HepG2 (cell line): ENCODE results near the gene LEPROT.

ENCODE experiments used
- ARID2 ChIP-seq: sonication (generic); formaldehyde crosslinking; IDR thresholded peaks from 2 replicates; pipeline ENCODE4 v1.8.1; 2022; ENCODE audit warnings: mild to moderate bottlenecking, missing genetic modification reagents, borderline replicate concordance
- CHD2 ChIP-seq: IDR thresholded peaks from 2 replicates; pipeline ENCODE4 v1.6.1; 2011; ENCODE audit warnings: low read depth, low read length, improper control_type of control experiment
- CTCF ChIP-seq: sonication (generic); formaldehyde crosslinking; IDR thresholded peaks from 2 replicates; pipeline ENCODE4 v1.5.0; 2020; ENCODE audit warnings: mild to moderate bottlenecking, missing genetic modification reagents, moderate library complexity
- NFRKB ChIP-seq: fragments of 450-650 bp; IDR thresholded peaks from 2 replicates; pipeline ENCODE4 v1.6.1; 2017
- NFYB ChIP-seq: sonication (generic); formaldehyde crosslinking; IDR thresholded peaks from 2 replicates; pipeline ENCODE4 v1.4.0; 2020; ENCODE audit warnings: missing genetic modification reagents
- ZBTB37 ChIP-seq: sonication (generic); formaldehyde crosslinking; IDR thresholded peaks from 2 replicates; pipeline ENCODE4 v1.4.0; 2020; ENCODE audit warnings: mild to moderate bottlenecking, missing genetic modification reagents
- ZNF878 ChIP-seq: sonication (generic); formaldehyde crosslinking; IDR thresholded peaks from 2 replicates; pipeline ENCODE4 v1.8.1; 2023; ENCODE audit warnings: mild to moderate bottlenecking, missing genetic modification reagents, moderate library complexity
- TF ChIP-seq, protein P1 (sequence below): sonication (generic); formaldehyde crosslinking; IDR thresholded peaks from 2 replicates; pipeline ENCODE4 v1.5.0; 2020; ENCODE audit warnings: missing genetic modification reagents, mild to moderate bottlenecking, borderline replicate concordance
- TF ChIP-seq, protein P2 (sequence below): sonication (generic); formaldehyde crosslinking; IDR thresholded peaks from 2 replicates; pipeline ENCODE4 v1.4.0; 2020; ENCODE audit warnings: missing genetic modification reagents, borderline replicate concordance
- TF ChIP-seq, protein P3 (sequence below): IDR thresholded peaks from 2 replicates; pipeline ENCODE4 v1.6.1; 2016; ENCODE audit warnings: control low read depth
- TF ChIP-seq, protein P4 (sequence below): sonication (generic); formaldehyde crosslinking; IDR thresholded peaks from 2 replicates; pipeline ENCODE4 v1.4.0; 2020; ENCODE audit warnings: low read depth, mild to moderate bottlenecking, missing genetic modification reagents
- TF ChIP-seq, protein P5 (sequence below): IDR thresholded peaks from 2 replicates; pipeline ENCODE4 v1.6.1; 2016; ENCODE audit warnings: low read depth, control low read depth

DNA sequence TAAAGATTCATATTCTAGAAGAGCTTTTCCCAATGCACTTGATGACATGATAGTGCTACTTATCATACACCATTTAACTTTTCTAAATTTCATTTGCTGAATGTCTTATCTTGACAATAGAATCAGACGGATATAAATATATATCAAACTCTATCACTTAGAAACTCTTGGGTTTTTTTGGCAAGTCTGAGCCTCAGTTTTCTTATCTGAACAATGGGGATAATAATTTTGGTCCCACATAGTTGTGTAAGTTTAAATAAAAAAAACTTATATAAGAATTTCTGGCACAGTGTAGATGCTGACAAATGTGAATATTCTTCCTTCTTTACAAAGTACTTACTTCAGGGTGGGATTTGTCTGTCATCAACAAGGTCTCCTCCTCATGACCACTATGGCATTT lies 21.5 kb upstream of the LEPROT start:
- TF ChIP-seq, protein P1, sequence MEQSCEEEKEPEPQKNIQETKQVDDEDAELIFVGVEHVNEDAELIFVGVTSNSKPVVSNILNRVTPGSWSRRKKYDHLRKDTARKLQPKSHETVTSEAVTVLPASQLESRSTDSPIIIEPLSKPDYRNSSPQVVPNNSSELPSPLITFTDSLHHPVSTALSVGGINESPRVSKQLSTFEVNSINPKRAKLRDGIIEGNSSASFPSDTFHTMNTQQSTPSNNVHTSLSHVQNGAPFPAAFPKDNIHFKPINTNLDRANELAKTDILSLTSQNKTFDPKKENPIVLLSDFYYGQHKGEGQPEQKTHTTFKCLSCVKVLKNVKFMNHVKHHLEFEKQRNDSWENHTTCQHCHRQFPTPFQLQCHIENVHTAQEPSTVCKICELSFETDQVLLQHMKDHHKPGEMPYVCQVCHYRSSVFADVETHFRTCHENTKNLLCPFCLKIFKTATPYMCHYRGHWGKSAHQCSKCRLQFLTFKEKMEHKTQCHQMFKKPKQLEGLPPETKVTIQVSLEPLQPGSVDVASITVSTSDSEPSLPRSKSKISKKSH (CRISPR knock-in tag), result no peak
- TF ChIP-seq ZNF878 (CRISPR knock-in tag), result no peak
- TF ChIP-seq NFRKB, result no peak
- no peak for TF ChIP-seq CTCF (CRISPR knock-in tag)
- TF ChIP-seq, protein P2, sequence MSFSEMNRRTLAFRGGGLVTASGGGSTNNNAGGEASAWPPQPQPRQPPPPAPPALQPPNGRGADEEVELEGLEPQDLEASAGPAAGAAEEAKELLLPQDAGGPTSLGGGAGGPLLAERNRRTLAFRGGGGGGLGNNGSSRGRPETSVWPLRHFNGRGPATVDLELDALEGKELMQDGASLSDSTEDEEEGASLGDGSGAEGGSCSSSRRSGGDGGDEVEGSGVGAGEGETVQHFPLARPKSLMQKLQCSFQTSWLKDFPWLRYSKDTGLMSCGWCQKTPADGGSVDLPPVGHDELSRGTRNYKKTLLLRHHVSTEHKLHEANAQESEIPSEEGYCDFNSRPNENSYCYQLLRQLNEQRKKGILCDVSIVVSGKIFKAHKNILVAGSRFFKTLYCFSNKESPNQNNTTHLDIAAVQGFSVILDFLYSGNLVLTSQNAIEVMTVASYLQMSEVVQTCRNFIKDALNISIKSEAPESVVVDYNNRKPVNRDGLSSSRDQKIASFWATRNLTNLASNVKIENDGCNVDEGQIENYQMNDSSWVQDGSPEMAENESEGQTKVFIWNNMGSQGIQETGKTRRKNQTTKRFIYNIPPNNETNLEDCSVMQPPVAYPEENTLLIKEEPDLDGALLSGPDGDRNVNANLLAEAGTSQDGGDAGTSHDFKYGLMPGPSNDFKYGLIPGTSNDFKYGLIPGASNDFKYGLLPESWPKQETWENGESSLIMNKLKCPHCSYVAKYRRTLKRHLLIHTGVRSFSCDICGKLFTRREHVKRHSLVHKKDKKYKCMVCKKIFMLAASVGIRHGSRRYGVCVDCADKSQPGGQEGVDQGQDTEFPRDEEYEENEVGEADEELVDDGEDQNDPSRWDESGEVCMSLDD (CRISPR knock-in tag), result no peak
- TF ChIP-seq ARID2 (CRISPR knock-in tag), result no peak
- no peak for TF ChIP-seq CHD2
- TF ChIP-seq, protein P3, sequence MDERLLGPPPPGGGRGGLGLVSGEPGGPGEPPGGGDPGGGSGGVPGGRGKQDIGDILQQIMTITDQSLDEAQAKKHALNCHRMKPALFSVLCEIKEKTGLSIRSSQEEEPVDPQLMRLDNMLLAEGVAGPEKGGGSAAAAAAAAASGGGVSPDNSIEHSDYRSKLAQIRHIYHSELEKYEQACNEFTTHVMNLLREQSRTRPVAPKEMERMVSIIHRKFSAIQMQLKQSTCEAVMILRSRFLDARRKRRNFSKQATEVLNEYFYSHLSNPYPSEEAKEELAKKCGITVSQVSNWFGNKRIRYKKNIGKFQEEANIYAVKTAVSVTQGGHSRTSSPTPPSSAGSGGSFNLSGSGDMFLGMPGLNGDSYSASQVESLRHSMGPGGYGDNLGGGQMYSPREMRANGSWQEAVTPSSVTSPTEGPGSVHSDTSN (CRISPR knock-in tag), result no peak
- TF ChIP-seq, protein P4, sequence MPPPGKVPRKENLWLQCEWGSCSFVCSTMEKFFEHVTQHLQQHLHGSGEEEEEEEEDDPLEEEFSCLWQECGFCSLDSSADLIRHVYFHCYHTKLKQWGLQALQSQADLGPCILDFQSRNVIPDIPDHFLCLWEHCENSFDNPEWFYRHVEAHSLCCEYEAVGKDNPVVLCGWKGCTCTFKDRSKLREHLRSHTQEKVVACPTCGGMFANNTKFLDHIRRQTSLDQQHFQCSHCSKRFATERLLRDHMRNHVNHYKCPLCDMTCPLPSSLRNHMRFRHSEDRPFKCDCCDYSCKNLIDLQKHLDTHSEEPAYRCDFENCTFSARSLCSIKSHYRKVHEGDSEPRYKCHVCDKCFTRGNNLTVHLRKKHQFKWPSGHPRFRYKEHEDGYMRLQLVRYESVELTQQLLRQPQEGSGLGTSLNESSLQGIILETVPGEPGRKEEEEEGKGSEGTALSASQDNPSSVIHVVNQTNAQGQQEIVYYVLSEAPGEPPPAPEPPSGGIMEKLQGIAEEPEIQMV (CRISPR knock-in tag), result no peak
- TF ChIP-seq NFYB (CRISPR knock-in tag), result no peak
- TF ChIP-seq ZBTB37, result no peak
- TF ChIP-seq, protein P5, sequence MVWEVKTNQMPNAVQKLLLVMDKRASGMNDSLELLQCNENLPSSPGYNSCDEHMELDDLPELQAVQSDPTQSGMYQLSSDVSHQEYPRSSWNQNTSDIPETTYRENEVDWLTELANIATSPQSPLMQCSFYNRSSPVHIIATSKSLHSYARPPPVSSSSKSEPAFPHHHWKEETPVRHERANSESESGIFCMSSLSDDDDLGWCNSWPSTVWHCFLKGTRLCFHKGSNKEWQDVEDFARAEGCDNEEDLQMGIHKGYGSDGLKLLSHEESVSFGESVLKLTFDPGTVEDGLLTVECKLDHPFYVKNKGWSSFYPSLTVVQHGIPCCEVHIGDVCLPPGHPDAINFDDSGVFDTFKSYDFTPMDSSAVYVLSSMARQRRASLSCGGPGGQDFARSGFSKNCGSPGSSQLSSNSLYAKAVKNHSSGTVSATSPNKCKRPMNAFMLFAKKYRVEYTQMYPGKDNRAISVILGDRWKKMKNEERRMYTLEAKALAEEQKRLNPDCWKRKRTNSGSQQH (CRISPR knock-in tag), result no peak
